Fibroblast of lung (primary cell): ENCODE data around the gene RNF31.

Experiments
- EZH2 ChIP-seq: IDR thresholded peaks from 2 replicates; pipeline ENCODE4 v1.5.1; 2012; ENCODE audit warnings: low read length, control low read depth, mild to moderate bottlenecking; ENCODE audit errors: missing control alignments
- TF ChIP-seq, protein P1 (sequence below), 2 donors: IDR thresholded peaks in 1 of 2; conservative IDR thresholded peaks in 1 of 2; 1 replicate in 1 of 2; 2 replicates in 1 of 2; pipeline ENCODE4 v1.5.1; 2011 to 2012; ENCODE audit warnings: low read length in 2 of 2, control low read depth in 1 of 2, inconsistent platforms in 1 of 2, low read depth in 1 of 2, mild to moderate bottlenecking in 1 of 2

DNA sequence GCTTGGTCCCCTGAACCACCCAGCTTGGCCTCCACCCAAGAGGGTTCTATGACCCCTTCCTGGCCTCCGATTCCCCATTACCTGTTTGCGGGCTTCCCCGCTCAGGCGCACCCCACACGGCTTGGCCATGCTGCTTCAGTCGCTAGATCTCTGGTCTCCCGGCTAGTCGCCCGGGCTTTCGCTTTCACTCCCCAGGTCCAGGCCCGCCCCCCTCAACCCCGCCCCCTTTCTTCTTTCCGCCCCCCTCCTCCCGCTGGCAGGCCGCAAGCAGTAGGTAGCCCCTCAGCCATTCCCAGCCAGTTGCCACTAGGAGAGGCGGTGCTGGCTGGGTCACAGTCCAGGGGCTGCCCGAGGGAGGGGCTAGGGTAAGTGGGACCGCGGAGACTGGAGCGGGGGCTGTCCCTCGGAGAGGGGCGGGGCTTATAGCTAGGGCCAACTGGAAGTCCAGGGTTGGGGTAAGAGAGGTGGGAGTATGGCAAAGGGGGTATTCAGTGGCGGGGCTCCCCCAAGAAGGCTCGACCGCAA lies 783 bp upstream of the RNF31 start, which contains the start of gene PSME2:
- TF ChIP-seq, protein P1, sequence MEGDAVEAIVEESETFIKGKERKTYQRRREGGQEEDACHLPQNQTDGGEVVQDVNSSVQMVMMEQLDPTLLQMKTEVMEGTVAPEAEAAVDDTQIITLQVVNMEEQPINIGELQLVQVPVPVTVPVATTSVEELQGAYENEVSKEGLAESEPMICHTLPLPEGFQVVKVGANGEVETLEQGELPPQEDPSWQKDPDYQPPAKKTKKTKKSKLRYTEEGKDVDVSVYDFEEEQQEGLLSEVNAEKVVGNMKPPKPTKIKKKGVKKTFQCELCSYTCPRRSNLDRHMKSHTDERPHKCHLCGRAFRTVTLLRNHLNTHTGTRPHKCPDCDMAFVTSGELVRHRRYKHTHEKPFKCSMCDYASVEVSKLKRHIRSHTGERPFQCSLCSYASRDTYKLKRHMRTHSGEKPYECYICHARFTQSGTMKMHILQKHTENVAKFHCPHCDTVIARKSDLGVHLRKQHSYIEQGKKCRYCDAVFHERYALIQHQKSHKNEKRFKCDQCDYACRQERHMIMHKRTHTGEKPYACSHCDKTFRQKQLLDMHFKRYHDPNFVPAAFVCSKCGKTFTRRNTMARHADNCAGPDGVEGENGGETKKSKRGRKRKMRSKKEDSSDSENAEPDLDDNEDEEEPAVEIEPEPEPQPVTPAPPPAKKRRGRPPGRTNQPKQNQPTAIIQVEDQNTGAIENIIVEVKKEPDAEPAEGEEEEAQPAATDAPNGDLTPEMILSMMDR (conservative IDR thresholded peaks at IDR 0.05 in 1 of 2, IDR thresholded peaks at IDR 0.05 in 1 of 2; ENCODE audit: low read depth in 1 of 2, low read length in 2 of 2) = no peak
- TF ChIP-seq EZH2 = no peak
